Testis (tissue), 3 donors: ENCODE data around the gene EFNB2. TPM values are rescaled to one million over a fixed set of nuclear protein-coding genes. Genes with fewer than 3 reads are reported as not detected.
A peak's percentile ranks its signal among the peaks of the same experiment; 100 is the strongest.

Experiments
- DNase-seq: peaks from one replicate; pipeline ENCODE4 v3.0.0-alpha.2; 2019
- H3K27ac ChIP-seq, 2 donors: fragments of 200-600 bp; sonication (generic); one replicate each; pipeline ENCODE4 v1.5.1; 2019
- H3K27me3 ChIP-seq: fragments of 200-600 bp; sonication (generic); one replicate; pipeline ENCODE4 v1.5.1; 2019
- H3K36me3 ChIP-seq: fragments of 200-600 bp; sonication (generic); one replicate; pipeline ENCODE4 v1.5.1; 2017; ENCODE audit warnings: low read depth; ENCODE audit errors: missing control alignments
- H3K4me1 ChIP-seq: fragments of 200-600 bp; sonication (generic); one replicate; pipeline ENCODE4 v1.5.1; 2019
- H3K4me3 ChIP-seq, 2 donors: fragments of 200-600 bp; sonication (generic); one replicate each; pipeline ENCODE4 v1.5.1; 2017 to 2019
- H3K9me3 ChIP-seq: fragments of 200-600 bp; sonication (generic); one replicate; pipeline ENCODE4 v1.5.1; 2017
- CTCF ChIP-seq, 3 experiments: fragments of 450-650 bp in 2 of 3; fragments of 200-600 bp in 1 of 3; sonication (generic) in 1 of 3; IDR thresholded peaks; one replicate each; pipeline ENCODE4 v1.5.1; 2016 to 2019; ENCODE audit warnings: antibody characterized with exemption in 3 of 3, mild to moderate bottlenecking in 2 of 3, moderate library complexity in 1 of 3
- POLR2A ChIP-seq: fragments of 450-650 bp; IDR thresholded peaks from one replicate; pipeline ENCODE4 v1.6.1; 2017; ENCODE audit warnings: antibody characterized with exemption, mild to moderate bottlenecking, moderate library complexity
- WGBS, 2 donors: methylation state at CpG; one replicate each; pipeline ENCODE4 v1.1.5; 2018; 5-methylcytosine and 5-hydroxymethylcytosine counted together
- intact Hi-C: fragments of 100-400 bp; cut with DNase I; formaldehyde crosslinking; loops from one replicate; pipeline ENCODE4 v1.15.1; 2023; ENCODE audit warnings: low total_unique reads
- polyA plus RNA-seq: library from polyadenylated mRNA; stranded (reverse); fragments of 350-450 nt; fragmentation: Illumina TruSeq; extraction: RNeasy Lipid Tissue Mini Kit (QIAGEN cat#74804); gene quantifications from one replicate; pipeline ENCODE4 v1.2.3, GENCODE V29; 2014; ENCODE audit warnings: low read depth, low replicate concordance; ENCODE audit not compliant: insufficient read depth
- total RNA-seq, 2 donors: library from RNA; depleted of rRNA; stranded (reverse); fragments of >200 nt; gene quantifications; one replicate each; pipeline ENCODE4 v1.2.3, GENCODE V29; 2016

EFNB2 gene
- total and polyA plus RNA-seq, 3 donors from 2014 or later, result 17.4 to 37.7 (median 24.7) TPM

- WGBS, 2 donors, result 74 to 81% methylated on average over 2 of the region's 2 CpGs
- Histone ChIP-seq H3K27ac (peak overlapping the region; percentile 17 to 29), H3K4me1 (peaks cover 28% of the 10 kb centered on the region), H3K4me3 (no peak overlapping the region), H3K27me3 (no peaks in the 10 kb centered on the region), H3K9me3 (no peaks in the 10 kb centered on the region), H3K36me3 (no peaks in the 10 kb centered on the region)
- intact Hi-C loops, result no loop called here
- TF ChIP-seq CTCF (IDR thresholded peaks at IDR 0.05) (no peak), POLR2A (no peak)
- DNase-seq, result no peak
Observed at GRCh38 chr13:106499113-106499512, 36.3 kb downstream of the EFNB2 start.

- DNase-seq, result no peak
- Histone ChIP-seq H3K27me3 (no peaks in the 10 kb centered on the region), H3K4me3 (no peak overlapping the region), H3K9me3 (no peaks in the 10 kb centered on the region), H3K4me1 (peaks cover 26% of the 10 kb centered on the region), H3K27ac (peak overlapping the region in 1 of 2 donors; percentile 29), H3K36me3 (no peaks in the 10 kb centered on the region)
- TF ChIP-seq CTCF (IDR thresholded peaks at IDR 0.05) (no peak), POLR2A (no peak)
- intact Hi-C loops, result no loop called here
- WGBS, 2 donors, result 36 to 63% methylated on average over 1 of the region's 1 CpG
Observed at GRCh38 chr13:106498571-106498970, 36.9 kb downstream of the EFNB2 start.

GRCh38 chr13:106498158-106498557 lies 37.3 kb downstream of the EFNB2 start:
- H3K27me3 ChIP-seq, result no peaks in the 10 kb centered on the region
- peak overlapping the region in 1 of 2 donors; percentile 55 for H3K27ac ChIP-seq
- TF ChIP-seq POLR2A (no peak), CTCF (IDR thresholded peaks at IDR 0.05) (no peak)
- no peak overlapping the region for H3K4me3 ChIP-seq
- intact Hi-C loops, result no loop called here
- WGBS, 2 donors, result 54 to 56% methylated on average over 3 of the region's 3 CpGs
- DNase-seq, result no peak
- no peaks in the 10 kb centered on the region for H3K36me3 ChIP-seq
- H3K9me3 ChIP-seq, result no peaks in the 10 kb centered on the region
- peaks cover 23% of the 10 kb centered on the region for H3K4me1 ChIP-seq

GRCh38 chr13:106497079-106497478 lies 38.4 kb downstream of the EFNB2 start:
- DNase-seq, result no peak
- no peaks in the 10 kb centered on the region for H3K27me3 ChIP-seq
- TF ChIP-seq CTCF (IDR thresholded peaks at IDR 0.05) (no peak), POLR2A (no peak)
- peaks cover 34% of the 10 kb centered on the region for H3K4me1 ChIP-seq
- no peaks in the 10 kb centered on the region for H3K9me3 ChIP-seq
- peak overlapping the region in 1 of 2 donors; percentile 58 for H3K27ac ChIP-seq
- H3K4me3 ChIP-seq, result no peak overlapping the region
- 42 to 59% methylated on average over 1 of the region's 1 CpG for WGBS, 2 donors
- no peaks in the 10 kb centered on the region for H3K36me3 ChIP-seq
- intact Hi-C loops, result no loop called here
